Sigmoid colon (tissue), 4 donors: Measurements from ENCODE around the gene DIS3L2.

Source experiments
- CTCF ChIP-seq, 4 experiments: fragments of 450-650 bp in 3 of 4; fragments of 200-600 bp in 1 of 4; IDR thresholded peaks; one replicate each; pipeline ENCODE4 v1.5.1; 2016 to 2019; ENCODE audit warnings: antibody characterized with exemption in 4 of 4, mild to moderate bottlenecking in 3 of 4, moderate library complexity in 2 of 4
- EP300 ChIP-seq, 4 donors: sonication (generic); formaldehyde crosslinking; IDR thresholded peaks; one replicate each; pipeline ENCODE4 v1.6.1; 2017; ENCODE audit warnings: antibody characterized with exemption in 4 of 4
- POLR2AphosphoS5 ChIP-seq, 4 donors: sonication (generic); formaldehyde crosslinking; IDR thresholded peaks; one replicate each; pipeline ENCODE4 v1.6.1; 2017; ENCODE audit warnings: antibody characterized with exemption in 4 of 4

- TF ChIP-seq CTCF (IDR thresholded peaks at IDR 0.05) (no peak), POLR2AphosphoS5 (IDR thresholded peaks at IDR 0.05) (no peak), EP300 (IDR thresholded peaks at IDR 0.05) (no peak)
Observed at GRCh38 chr2:232103140-232103737, 141.7 kb downstream of the DIS3L2 start.
